ENCODE results near the gene CATSPERZ. TPM values are rescaled to one million over a fixed set of nuclear protein-coding genes. Genes with fewer than 3 reads are reported as not detected.

CATSPERZ gene
- total and polyA plus RNA-seq, 9 donors: not detected

- TF ChIP-seq EP300 (IDR thresholded peaks at IDR 0.05): peak; percentile 84
- TF ChIP-seq POLR2A (IDR thresholded peaks at IDR 0.05): peak; percentile 96
- no peak for TF ChIP-seq CTCF (IDR thresholded peaks at IDR 0.05)
- Histone ChIP-seq H3K9me3 (no peaks in the 10 kb centered on the region), H3K27me3 (no peaks in the 10 kb centered on the region), H3K4me1 (ENCODE audit: insufficient read depth) (peaks cover 9% of the 10 kb centered on the region), H3K27ac (peak within 1 kb of the TSS; percentile 81 to 99), H3K36me3 (no peaks in the 10 kb centered on the region), H3K4me3 (peak within 1 kb of the TSS; percentile 65)
- WGBS, 3 donors: 0% methylated on average over 42 to 43 of the region's 43 CpGs
- intact Hi-C loops (cut with DNase I): loop anchor here in 1 of 4 donors (5.0 kb wide), 1 partner anchor 40 kb away; the partner anchor contains the start of gene RPS6KA4
- DNase-seq: peak; percentile 93 to 98 (median 94)
These were observed 17.3 kb downstream of the CATSPERZ start, which contains the start of gene TRMT112 for GRCh38 chr11:64317325-64317960. Gene TRMT112 (minus strand): TSS chr11:64317559. CDS start chr11:64317526, 33 bp downstream.

- peak; percentile 94 to 96 (median 95) for DNase-seq
- 0% methylated on average over 57 to 61 of the region's 61 CpGs for WGBS, 3 donors
- H3K4me3 ChIP-seq: peak within 1 kb of the TSS; percentile 65
- intact Hi-C loops (cut with DNase I): loop anchor here in 1 of 4 donors (5.0 kb wide), 1 partner anchor 39 kb away; the partner anchor contains the start of gene RPS6KA4
- no peaks in the 10 kb centered on the region for H3K9me3 ChIP-seq
- peak within 1 kb of the TSS; percentile 81 to 99 for H3K27ac ChIP-seq
- no peaks in the 10 kb centered on the region for H3K36me3 ChIP-seq
- peak; percentile 11 to 72 (median 65) for TF ChIP-seq CTCF (IDR thresholded peaks at IDR 0.05)
- no peak for TF ChIP-seq EP300 (IDR thresholded peaks at IDR 0.05)
- TF ChIP-seq POLR2A (IDR thresholded peaks at IDR 0.05): peak; percentile 93
- no peaks in the 10 kb centered on the region for H3K27me3 ChIP-seq
- peaks cover 9% of the 10 kb centered on the region for H3K4me1 ChIP-seq (ENCODE audit: insufficient read depth)
These were observed 18.0 kb downstream of the CATSPERZ start, which contains the start of gene PRDX5 for GRCh38 chr11:64317961-64318765. Gene PRDX5 (plus strand): TSS chr11:64318121. CDS start chr11:64318216, 95 bp downstream.

- DNase-seq: peak in 4 of 5 donors; percentile 54 to 66 (median 64)
- TF ChIP-seq EP300 (IDR thresholded peaks at IDR 0.05) (no peak), POLR2A (IDR thresholded peaks at IDR 0.05) (no peak), CTCF (IDR thresholded peaks at IDR 0.05) (no peak)
- WGBS, 3 donors: 24 to 30% (median 24%) methylated on average over 15 to 19 of the region's 19 CpGs
- intact Hi-C loops (cut with DNase I): loop anchor here in 1 of 4 donors (5.0 kb wide), 1 partner anchor 38 kb away; the partner anchor contains the start of gene RPS6KA4
- Histone ChIP-seq H3K27me3 (no peaks in the 10 kb centered on the region), H3K4me1 (ENCODE audit: insufficient read depth) (peaks cover 9% of the 10 kb centered on the region), H3K4me3 (peak overlapping the region; percentile 65), H3K9me3 (no peaks in the 10 kb centered on the region), H3K27ac (peak overlapping the region; percentile 58 to 99), H3K36me3 (no peaks in the 10 kb centered on the region)
These were observed 18.9 kb downstream of the CATSPERZ start for GRCh38 chr11:64318766-64319761.

All from ovary (tissue), 9 donors.